Skeletal muscle tissue (tissue), 4 donors: ENCODE measurements around the gene SLC51B. TPM values are rescaled to one million over a fixed set of nuclear protein-coding genes. Genes with fewer than 3 reads are reported as not detected.
"Not testable (repeated sequence)": the region's sequence is repeated elsewhere in the genome, so short reads cannot be mapped to it uniquely, and the experiment has no call there.

Experiments used
- H3K27ac ChIP-seq: one replicate; pipeline ENCODE4 v1.7.0; 2013; ENCODE audit warnings: mild to moderate bottlenecking, low read depth, low read length, inconsistent platforms
- H3K27me3 ChIP-seq, 3 donors: one replicate each; pipeline ENCODE4 v1.7.0; 2013; ENCODE audit warnings: low read length in 3 of 3; ENCODE audit not compliant: control insufficient read depth in 3 of 3, insufficient read depth in 3 of 3
- H3K36me3 ChIP-seq, 3 donors: one replicate each; pipeline ENCODE4 v1.7.0; 2013; ENCODE audit warnings: low read length in 3 of 3; ENCODE audit not compliant: control insufficient read depth in 3 of 3, insufficient read depth in 3 of 3
- H3K4me1 ChIP-seq, 3 donors: one replicate each; pipeline ENCODE4 v1.7.0; 2013; ENCODE audit warnings: low read length in 3 of 3, mild to moderate bottlenecking in 3 of 3; ENCODE audit not compliant: control insufficient read depth in 3 of 3, insufficient read depth in 3 of 3
- H3K4me3 ChIP-seq, 3 donors: one replicate each; pipeline ENCODE4 v1.7.0; 2013; ENCODE audit warnings: low read length in 3 of 3
- H3K9ac ChIP-seq, 3 donors: one replicate each; pipeline ENCODE4 v1.7.0; 2013; ENCODE audit warnings: low read length in 3 of 3, mild to moderate bottlenecking in 3 of 3, moderate library complexity in 2 of 3, low read depth in 1 of 3
- H3K9me3 ChIP-seq, 3 donors: one replicate each; pipeline ENCODE4 v1.7.0; 2013; ENCODE audit warnings: low read length in 3 of 3; ENCODE audit not compliant: control insufficient read depth in 3 of 3
- total RNA-seq: library from RNA; depleted of rRNA; stranded (reverse); fragments of >200 nt; gene quantifications from one replicate; pipeline ENCODE4 v1.2.3, GENCODE V29; 2014
- donor health status: Osteomylitis.

Gene SLC51B
- total RNA-seq, 1 donor from 2014 or later = 0.52 TPM

GRCh38 chr15:65087411-65087810 lies 42.2 kb downstream of the SLC51B start:
- H3K9ac ChIP-seq = peak overlapping the region; percentile 48 to 71 (median 59)
- H3K27ac ChIP-seq = peak overlapping the region; percentile 79
- H3K4me1 ChIP-seq = peaks cover 45 to 75% (median 57%) of the 10 kb centered on the region in 3 donors
- H3K4me3 ChIP-seq = no peak overlapping the region
- no peaks in the 10 kb centered on the region for H3K9me3 ChIP-seq
- peaks cover 0 to 2% (median 0%) of the 10 kb centered on the region in 3 donors for H3K36me3 ChIP-seq
- peaks cover 0 to 10% (median 0%) of the 10 kb centered on the region in 3 donors for H3K27me3 ChIP-seq

DNA sequence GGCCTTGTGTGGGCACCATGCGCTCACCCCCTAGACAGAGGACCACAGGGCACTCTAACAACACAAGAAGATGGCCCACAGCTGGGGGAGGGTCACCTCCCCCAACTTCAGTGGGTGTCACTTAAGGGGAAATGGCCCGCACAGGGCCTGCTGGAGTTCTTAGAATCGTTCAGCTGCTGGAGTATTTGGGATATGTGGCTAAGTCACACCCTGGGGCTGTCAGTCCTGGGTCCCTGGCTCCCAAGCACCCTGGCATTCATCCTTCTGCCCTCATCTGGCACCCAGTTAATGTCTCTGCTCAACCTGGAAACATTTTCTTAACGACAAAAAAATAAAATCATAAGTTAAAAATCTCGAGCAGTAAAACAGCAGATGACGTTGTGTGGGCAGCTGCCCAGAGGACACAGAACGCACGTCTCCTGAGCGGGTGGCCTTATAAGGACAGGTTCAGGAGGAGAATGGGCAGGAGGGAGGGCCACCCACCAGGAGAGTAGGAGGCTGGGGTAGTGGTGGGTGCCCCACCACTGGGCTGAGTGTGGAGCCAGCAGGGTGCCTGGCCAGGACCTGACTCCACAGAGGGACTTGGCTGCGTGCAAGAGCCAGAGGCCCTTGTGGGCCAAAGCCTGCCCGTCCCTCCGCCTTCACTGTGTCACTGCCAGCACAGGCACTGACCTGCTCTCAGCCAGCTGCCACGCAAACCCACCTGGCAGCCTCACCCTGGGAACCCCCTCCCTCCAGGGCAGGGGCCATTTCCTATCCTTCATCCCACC lies 42.9 kb downstream of the SLC51B start:
- peaks cover 42 to 69% (median 51%) of the 10 kb centered on the region in 3 donors for H3K4me1 ChIP-seq
- peak overlapping the region; percentile 79 for H3K27ac ChIP-seq
- peak overlapping the region in 1 of 3 donors; percentile 35 for H3K4me3 ChIP-seq
- peak overlapping the region; percentile 44 to 71 (median 48) for H3K9ac ChIP-seq
- peaks cover 0 to 10% (median 0%) of the 10 kb centered on the region in 3 donors for H3K27me3 ChIP-seq
- H3K36me3 ChIP-seq = peaks cover 0 to 2% (median 2%) of the 10 kb centered on the region in 3 donors
- H3K9me3 ChIP-seq = no peaks in the 10 kb centered on the region

DNA sequence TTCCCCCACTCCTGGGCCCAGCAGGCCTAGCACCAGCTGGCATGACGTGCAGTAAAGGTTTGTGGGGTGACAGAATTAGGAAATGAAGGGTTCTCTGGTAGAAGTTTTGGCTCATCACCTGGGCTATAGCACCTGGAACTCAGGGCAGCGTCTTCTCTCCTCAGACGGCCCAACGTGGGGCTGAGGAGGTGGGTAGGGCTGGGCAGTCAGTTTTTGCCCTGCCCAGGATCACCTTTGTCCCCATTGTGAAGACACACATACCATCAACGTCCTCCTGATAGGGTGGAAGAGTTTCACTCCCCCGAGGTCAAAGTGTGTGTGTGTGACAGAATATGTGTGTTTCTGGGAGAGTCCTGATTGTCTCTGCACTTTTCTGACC lies 43.4 kb downstream of the SLC51B start:
- peak overlapping the region in 1 of 3 donors; percentile 35 for H3K4me3 ChIP-seq
- peaks cover 0 to 8% (median 0%) of the 10 kb centered on the region in 3 donors for H3K27me3 ChIP-seq
- peak overlapping the region; percentile 79 for H3K27ac ChIP-seq
- H3K4me1 ChIP-seq = peaks cover 42 to 63% (median 45%) of the 10 kb centered on the region in 3 donors
- peaks cover 0 to 2% (median 2%) of the 10 kb centered on the region in 3 donors for H3K36me3 ChIP-seq
- peak overlapping the region; percentile 44 to 71 (median 48) for H3K9ac ChIP-seq
- no peaks in the 10 kb centered on the region for H3K9me3 ChIP-seq

GRCh38 chr15:65089206-65089824 lies 44.1 kb downstream of the SLC51B start:
- Histone ChIP-seq H3K27ac (peak overlapping the region; percentile 79), H3K4me3 (no peak overlapping the region), H3K27me3 (peaks cover 0 to 8% (median 0%) of the 10 kb centered on the region in 3 donors), H3K9ac (peak overlapping the region in 1 of 3 donors; percentile 71), H3K36me3 (peaks cover 0 to 2% (median 2%) of the 10 kb centered on the region in 3 donors), H3K9me3 (no peaks in the 10 kb centered on the region), H3K4me1 (peaks cover 42 to 61% (median 45%) of the 10 kb centered on the region in 3 donors)

DNA sequence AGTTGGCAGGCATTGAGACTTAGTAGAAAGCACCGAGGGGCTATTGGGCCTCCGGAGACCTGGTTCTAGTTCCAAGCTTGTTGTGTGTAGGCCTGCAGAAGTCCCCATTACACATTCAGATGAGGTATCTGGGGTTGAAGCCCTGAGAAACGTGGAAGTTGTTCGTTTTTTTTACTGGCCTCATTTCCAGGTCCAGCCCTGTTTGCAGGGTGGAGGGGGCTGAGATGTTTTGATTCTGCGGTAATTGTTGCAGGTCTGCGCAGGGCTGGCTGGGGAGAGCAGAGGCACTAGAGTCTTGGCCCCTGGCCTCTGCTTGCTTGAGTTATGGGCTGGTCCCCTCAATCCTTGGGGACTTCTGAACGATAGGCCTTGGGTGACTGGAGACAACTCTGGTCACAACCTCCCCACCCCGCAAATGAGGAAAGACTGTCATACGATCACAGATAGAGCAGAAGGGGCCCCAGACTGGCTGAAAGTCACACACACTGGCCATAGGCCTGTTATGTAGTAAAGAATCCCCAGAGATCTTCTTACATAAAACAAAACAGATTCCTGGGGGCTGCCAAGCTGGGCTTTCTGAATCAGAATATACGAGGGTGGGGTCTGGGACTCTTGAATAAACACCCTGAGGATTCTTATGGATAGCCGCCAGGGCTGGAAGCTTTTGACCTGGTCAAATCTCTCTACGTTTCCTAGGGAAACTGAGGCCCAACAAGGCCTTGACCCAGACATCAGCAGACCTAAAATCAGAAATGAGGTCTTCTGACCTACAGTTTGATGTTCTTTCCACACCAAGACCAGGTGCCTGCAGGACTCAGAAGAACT lies 47.0 kb downstream of the SLC51B start:
- Histone ChIP-seq H3K36me3 (peaks cover 2 to 3% (median 2%) of the 10 kb centered on the region in 3 donors), H3K9me3 (no peaks in the 10 kb centered on the region), H3K27me3 (no peaks in the 10 kb centered on the region), H3K4me1 (peaks cover 37 to 50% (median 40%) of the 10 kb centered on the region in 3 donors), H3K4me3 (no peak overlapping the region), H3K9ac (no peak overlapping the region), H3K27ac (no peak overlapping the region)

- H3K27ac ChIP-seq = no peak overlapping the region
- H3K9me3 ChIP-seq = no peaks in the 10 kb centered on the region
- H3K36me3 ChIP-seq = peaks cover 8 to 13% (median 9%) of the 10 kb centered on the region in 3 donors
- H3K4me3 ChIP-seq = no peak overlapping the region
- H3K9ac ChIP-seq = peak overlapping the region in 1 of 3 donors; percentile 32
- H3K4me1 ChIP-seq = peaks cover 28 to 42% (median 33%) of the 10 kb centered on the region in 3 donors
- no peaks in the 10 kb centered on the region for H3K27me3 ChIP-seq
These were observed 48.0 kb downstream of the SLC51B start for GRCh38 chr15:65092911-65093792.

DNA sequence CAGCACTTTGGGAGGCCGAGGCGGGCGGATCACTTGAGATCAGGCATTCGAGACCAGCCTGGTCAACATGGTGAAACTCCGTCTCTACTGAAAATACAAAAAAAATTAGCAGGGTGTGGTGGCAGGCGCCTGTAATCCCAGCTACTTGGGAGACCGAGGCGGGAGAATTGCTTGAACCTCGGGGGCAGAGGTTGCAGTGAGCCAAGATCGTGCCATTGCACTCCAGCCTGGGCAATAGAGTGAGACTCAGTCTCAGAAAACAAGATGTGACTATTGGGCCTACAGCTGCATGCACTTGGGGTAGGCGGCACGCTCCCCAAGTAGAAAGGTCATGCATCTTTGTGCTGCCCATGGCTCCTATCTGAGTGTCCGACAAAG lies 48.6 kb downstream of the SLC51B start:
- not testable (repeated sequence) for H3K27ac ChIP-seq

DNA sequence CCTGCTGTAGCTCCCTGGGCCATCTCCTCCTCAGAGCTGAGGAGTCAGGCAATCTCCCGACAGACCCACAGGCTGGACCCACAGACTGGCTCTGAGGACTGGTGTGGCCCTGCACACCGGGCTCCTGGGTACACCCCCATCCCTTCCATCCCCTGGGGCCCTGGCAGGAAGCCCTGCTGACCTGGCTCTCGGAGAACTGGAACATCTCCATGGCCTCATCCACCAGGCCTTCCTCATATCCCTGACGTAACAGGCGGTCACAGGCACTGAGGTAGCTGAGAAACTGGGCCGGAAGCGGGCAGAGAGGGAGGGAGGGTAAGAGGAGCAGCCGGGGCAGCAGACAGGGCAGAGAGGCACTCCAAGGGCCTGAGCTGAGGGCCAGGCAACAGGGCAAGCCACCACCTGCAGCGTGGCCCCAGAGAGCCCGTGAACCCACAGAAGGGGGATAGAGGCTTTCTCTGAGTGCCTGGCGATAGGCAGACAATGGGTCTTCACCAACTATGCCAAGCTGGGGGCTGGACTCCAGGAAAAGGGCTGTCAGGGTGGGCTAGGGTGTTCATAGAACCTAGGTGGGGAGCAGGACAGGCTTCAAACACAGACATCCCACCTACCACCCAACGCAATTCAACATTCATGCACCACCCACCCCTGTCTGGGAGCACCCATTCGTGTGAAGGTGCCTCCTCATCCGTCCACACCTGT lies 49.3 kb downstream of the SLC51B start:
- Histone ChIP-seq H3K9me3 (no peaks in the 10 kb centered on the region), H3K4me1 (peaks cover 15 to 29% (median 22%) of the 10 kb centered on the region in 3 donors), H3K27ac (no peak overlapping the region), H3K9ac (no peak overlapping the region), H3K27me3 (no peaks in the 10 kb centered on the region), H3K36me3 (peaks cover 20 to 21% (median 20%) of the 10 kb centered on the region in 3 donors), H3K4me3 (no peak overlapping the region)

More for the DNA sequence above, 48.6 kb downstream of the SLC51B start:
- Histone ChIP-seq H3K36me3 (peaks cover 13 to 15% (median 14%) of the 10 kb centered on the region in 3 donors), H3K4me1 (peaks cover 21 to 36% (median 27%) of the 10 kb centered on the region in 3 donors)
- not testable (repeated sequence) for H3K9ac ChIP-seq, H3K27me3 ChIP-seq, H3K4me3 ChIP-seq, H3K9me3 ChIP-seq
